ENCODE results near the gene PARVG.

PARVG gene

DNA sequence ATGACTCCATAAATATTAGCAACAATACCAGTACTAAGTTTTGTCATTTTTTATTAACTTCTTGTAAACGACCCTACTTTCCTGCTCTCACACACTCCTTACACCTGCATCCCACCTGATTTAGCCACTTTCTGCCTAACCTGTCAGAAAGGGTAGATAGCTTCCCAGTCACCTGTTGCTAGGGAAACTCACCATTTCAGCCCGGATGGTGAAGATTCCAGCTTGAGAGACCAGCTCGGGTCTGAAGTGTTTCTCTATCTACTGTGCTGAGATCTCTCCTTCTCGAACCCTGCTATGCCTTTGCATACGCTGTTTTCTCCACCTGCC lies at the start of gene PARVG:
TSS of gene PARVG (plus strand) at position 220 of the 327 bp plus-strand sequence. CDS start 2,405 bp downstream, outside the sequence.
- Histone ChIP-seq H3K4me3 (replicated peaks; ENCODE audit: low read depth, low read length) (peak within 1 kb of the TSS; percentile 76), H3K27me3 (replicated peaks; ENCODE audit: control insufficient read depth, insufficient read depth, low read length) (no peaks in the 10 kb centered on the region), H3K36me3 (ENCODE audit: control insufficient read depth, insufficient read depth, low read length) (peaks cover 3% of the 10 kb centered on the region)
- TF ChIP-seq, protein P1, sequence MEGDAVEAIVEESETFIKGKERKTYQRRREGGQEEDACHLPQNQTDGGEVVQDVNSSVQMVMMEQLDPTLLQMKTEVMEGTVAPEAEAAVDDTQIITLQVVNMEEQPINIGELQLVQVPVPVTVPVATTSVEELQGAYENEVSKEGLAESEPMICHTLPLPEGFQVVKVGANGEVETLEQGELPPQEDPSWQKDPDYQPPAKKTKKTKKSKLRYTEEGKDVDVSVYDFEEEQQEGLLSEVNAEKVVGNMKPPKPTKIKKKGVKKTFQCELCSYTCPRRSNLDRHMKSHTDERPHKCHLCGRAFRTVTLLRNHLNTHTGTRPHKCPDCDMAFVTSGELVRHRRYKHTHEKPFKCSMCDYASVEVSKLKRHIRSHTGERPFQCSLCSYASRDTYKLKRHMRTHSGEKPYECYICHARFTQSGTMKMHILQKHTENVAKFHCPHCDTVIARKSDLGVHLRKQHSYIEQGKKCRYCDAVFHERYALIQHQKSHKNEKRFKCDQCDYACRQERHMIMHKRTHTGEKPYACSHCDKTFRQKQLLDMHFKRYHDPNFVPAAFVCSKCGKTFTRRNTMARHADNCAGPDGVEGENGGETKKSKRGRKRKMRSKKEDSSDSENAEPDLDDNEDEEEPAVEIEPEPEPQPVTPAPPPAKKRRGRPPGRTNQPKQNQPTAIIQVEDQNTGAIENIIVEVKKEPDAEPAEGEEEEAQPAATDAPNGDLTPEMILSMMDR (IDR thresholded peaks at IDR 0.05; ENCODE audit: insufficient read depth, low read length, poor library complexity, severe bottlenecking) = no peak
- peak; percentile 50 for DNase-seq (ENCODE audit: extremely low read depth, insufficient read length)

GRCh38 chr22:44131412-44131811 lies 49.3 kb upstream of the PARVG start:
- Histone ChIP-seq H3K36me3 (ENCODE audit: control insufficient read depth, insufficient read depth, low read length) (peaks cover 40% of the 10 kb centered on the region), H3K4me3 (replicated peaks; ENCODE audit: low read depth, low read length) (no peak overlapping the region), H3K27me3 (replicated peaks; ENCODE audit: control insufficient read depth, insufficient read depth, low read length) (no peaks in the 10 kb centered on the region)
- TF ChIP-seq, protein P1 (IDR thresholded peaks at IDR 0.05; ENCODE audit: insufficient read depth, low read length, poor library complexity, severe bottlenecking) = no peak
- DNase-seq (ENCODE audit: extremely low read depth, insufficient read length) = no peak

GRCh38 chr22:44131989-44132685 lies 48.6 kb upstream of the PARVG start:
- Histone ChIP-seq H3K27me3 (replicated peaks; ENCODE audit: control insufficient read depth, insufficient read depth, low read length) (no peaks in the 10 kb centered on the region), H3K4me3 (replicated peaks; ENCODE audit: low read depth, low read length) (no peak overlapping the region), H3K36me3 (ENCODE audit: control insufficient read depth, insufficient read depth, low read length) (peaks cover 48% of the 10 kb centered on the region)
- TF ChIP-seq, protein P1 (IDR thresholded peaks at IDR 0.05; ENCODE audit: insufficient read depth, low read length, poor library complexity, severe bottlenecking) = no peak
- DNase-seq (ENCODE audit: extremely low read depth, insufficient read length) = no peak

DNA sequence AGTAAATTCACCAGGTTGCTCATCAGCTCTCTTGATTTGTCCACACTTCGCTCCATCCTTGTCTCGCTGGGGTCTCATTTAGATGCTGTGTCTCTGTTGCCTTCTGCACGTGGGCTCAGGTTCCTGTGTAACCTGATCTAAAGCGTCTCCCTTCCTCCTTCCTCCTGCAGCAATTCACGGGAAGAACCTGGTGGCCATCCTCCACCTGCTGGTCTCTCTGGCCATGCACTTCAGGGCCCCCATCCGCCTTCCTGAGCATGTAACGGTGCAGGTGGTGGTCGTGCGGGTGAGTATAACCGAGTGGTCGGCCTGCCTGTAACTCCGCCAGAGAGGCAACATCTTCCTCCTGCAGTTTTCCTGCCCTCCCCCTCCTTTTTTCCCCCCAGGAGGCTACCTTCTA lies 48.0 kb upstream of the PARVG start:
- TF ChIP-seq, protein P1 (IDR thresholded peaks at IDR 0.05; ENCODE audit: insufficient read depth, low read length, poor library complexity, severe bottlenecking) = no peak
- H3K4me3 ChIP-seq (replicated peaks; ENCODE audit: low read depth, low read length) = no peak overlapping the region
- no peaks in the 10 kb centered on the region for H3K27me3 ChIP-seq (replicated peaks; ENCODE audit: control insufficient read depth, insufficient read depth, low read length)
- peaks cover 51% of the 10 kb centered on the region for H3K36me3 ChIP-seq (ENCODE audit: control insufficient read depth, insufficient read depth, low read length)
- no peak for DNase-seq (ENCODE audit: extremely low read depth, insufficient read length)

GRCh38 chr22:44133161-44133560 lies 47.6 kb upstream of the PARVG start:
- DNase-seq (ENCODE audit: extremely low read depth, insufficient read length) = no peak
- H3K27me3 ChIP-seq (replicated peaks; ENCODE audit: control insufficient read depth, insufficient read depth, low read length) = no peaks in the 10 kb centered on the region
- H3K4me3 ChIP-seq (replicated peaks; ENCODE audit: low read depth, low read length) = no peak overlapping the region
- H3K36me3 ChIP-seq (ENCODE audit: control insufficient read depth, insufficient read depth, low read length) = peaks cover 53% of the 10 kb centered on the region
- TF ChIP-seq, protein P1 (IDR thresholded peaks at IDR 0.05; ENCODE audit: insufficient read depth, low read length, poor library complexity, severe bottlenecking) = no peak

Data from GM06990 (cell line).